NCI-H2029 treated with DMSO at 0.1 percent for 48 hours (cell line): Measurements from ENCODE around the gene SGK1.

Experiments used
- DNase-seq: peaks from one replicate; lab custom pipeline; 2025; lab: John Stamatoyannopoulos, UW

The SGK1 gene

GRCh38 chr6:134317471-134318131 lies at the start of gene SGK1:
SGK1 (minus strand) TSS chr6:134318112; CDS start chr6:134317460, 652 bp downstream.
- no peak for DNase-seq

GRCh38 chr6:134363323-134364039 lies 45.6 kb upstream of the SGK1 start:
- no peak for DNase-seq

- DNase-seq: no peak
Observed at GRCh38 chr6:134361011-134361410, 43.1 kb upstream of the SGK1 start.

GRCh38 chr6:134359302-134359701 lies 41.4 kb upstream of the SGK1 start:
- DNase-seq: no peak

GRCh38 chr6:134358320-134358719 lies 40.4 kb upstream of the SGK1 start:
- no peak for DNase-seq

GRCh38 chr6:134357022-134357487 lies 39.1 kb upstream of the SGK1 start:
- DNase-seq: no peak

- DNase-seq: no peak
Observed at GRCh38 chr6:134356405-134356804, 38.5 kb upstream of the SGK1 start.

GRCh38 chr6:134352786-134353480 lies 35.0 kb upstream of the SGK1 start:
- DNase-seq: no peak

GRCh38 chr6:134351615-134352474 lies 33.9 kb upstream of the SGK1 start:
- no peak for DNase-seq

- no peak for DNase-seq
Observed at GRCh38 chr6:134347885-134348805, 30.2 kb upstream of the SGK1 start.

- DNase-seq: no peak
Observed at GRCh38 chr6:134346932-134347545, 29.1 kb upstream of the SGK1 start.

GRCh38 chr6:134345789-134346188 lies 27.9 kb upstream of the SGK1 start:
- DNase-seq: no peak

- no peak for DNase-seq
Observed at GRCh38 chr6:134343066-134343465, 25.2 kb upstream of the SGK1 start.

GRCh38 chr6:134341999-134342567 lies 24.2 kb upstream of the SGK1 start:
- no peak for DNase-seq

- DNase-seq: no peak
Observed at GRCh38 chr6:134340179-134340975, 22.5 kb upstream of the SGK1 start.

GRCh38 chr6:134339216-134339615 lies 21.3 kb upstream of the SGK1 start:
- no peak for DNase-seq

GRCh38 chr6:134331256-134331655 lies 13.3 kb upstream of the SGK1 start:
- DNase-seq: no peak

GRCh38 chr6:134330555-134330954 lies 12.6 kb upstream of the SGK1 start:
- no peak for DNase-seq

GRCh38 chr6:134328792-134329191 lies 10.9 kb upstream of the SGK1 start:
- no peak for DNase-seq
